HL-60 (cell line): Measurements from ENCODE around the gene MGST1.

Source experiments
- DNase-seq, 2 experiments: peaks; one replicate each; pipeline ENCODE4 v3.0.0-alpha.2; 2010 to 2020; ENCODE audit warnings: low read depth in 1 of 2, low spot score in 1 of 2
- H3K27ac ChIP-seq: fragments of 250-450 bp; sonication (Bioruptor Pico); replicated peaks from 2 replicates; pipeline ENCODE4 v1.5.1; 2020; ENCODE audit warnings: mild to moderate bottlenecking, moderate library complexity
- H3K27me3 ChIP-seq: fragments of 250-450 bp; sonication (Bioruptor Pico); 2 replicates; pipeline ENCODE4 v1.5.1; 2021; ENCODE audit warnings: mild to moderate bottlenecking, moderate library complexity; ENCODE audit not compliant: insufficient read depth, poor library complexity, severe bottlenecking
- H3K4me3 ChIP-seq: replicated peaks from 2 replicates; pipeline ENCODE4 v1.5.1; 2011; ENCODE audit warnings: mild to moderate bottlenecking, control low read depth, low read length; ENCODE audit not compliant: insufficient read depth
- GABPA ChIP-seq: IDR thresholded peaks from 2 replicates; pipeline ENCODE4 v1.6.1; 2012; ENCODE audit warnings: low read depth
- POLR2AphosphoS5 ChIP-seq: IDR thresholded peaks from 2 replicates; pipeline ENCODE4 v1.6.1; 2012; ENCODE audit warnings: low read depth
- SPI1 ChIP-seq: IDR thresholded peaks from 2 replicates; pipeline ENCODE4 v1.6.1; 2012; ENCODE audit warnings: low read depth, mild to moderate bottlenecking, borderline replicate concordance
- TF ChIP-seq, protein P1 (sequence below): IDR thresholded peaks from 2 replicates; pipeline ENCODE4 v1.6.1; 2012; ENCODE audit warnings: low read depth; ENCODE audit not compliant: insufficient replicate concordance
- TF ChIP-seq, protein P2 (sequence below): IDR thresholded peaks from one replicate; pipeline ENCODE4 v1.5.1; 2011; ENCODE audit warnings: low read length, control low read depth, inconsistent platforms; ENCODE audit not compliant: insufficient read depth

Gene MGST1

GRCh38 chr12:16330560-16330959 is 16.9 kb upstream of the MGST1 start:
- H3K27ac ChIP-seq: no peak overlapping the region
- H3K27me3 ChIP-seq: no peaks in the 10 kb centered on the region
- H3K4me3 ChIP-seq: no peak overlapping the region
- no peak for DNase-seq
- TF ChIP-seq SPI1 (no peak), GABPA (no peak), POLR2AphosphoS5 (no peak)
- TF ChIP-seq, protein P1, sequence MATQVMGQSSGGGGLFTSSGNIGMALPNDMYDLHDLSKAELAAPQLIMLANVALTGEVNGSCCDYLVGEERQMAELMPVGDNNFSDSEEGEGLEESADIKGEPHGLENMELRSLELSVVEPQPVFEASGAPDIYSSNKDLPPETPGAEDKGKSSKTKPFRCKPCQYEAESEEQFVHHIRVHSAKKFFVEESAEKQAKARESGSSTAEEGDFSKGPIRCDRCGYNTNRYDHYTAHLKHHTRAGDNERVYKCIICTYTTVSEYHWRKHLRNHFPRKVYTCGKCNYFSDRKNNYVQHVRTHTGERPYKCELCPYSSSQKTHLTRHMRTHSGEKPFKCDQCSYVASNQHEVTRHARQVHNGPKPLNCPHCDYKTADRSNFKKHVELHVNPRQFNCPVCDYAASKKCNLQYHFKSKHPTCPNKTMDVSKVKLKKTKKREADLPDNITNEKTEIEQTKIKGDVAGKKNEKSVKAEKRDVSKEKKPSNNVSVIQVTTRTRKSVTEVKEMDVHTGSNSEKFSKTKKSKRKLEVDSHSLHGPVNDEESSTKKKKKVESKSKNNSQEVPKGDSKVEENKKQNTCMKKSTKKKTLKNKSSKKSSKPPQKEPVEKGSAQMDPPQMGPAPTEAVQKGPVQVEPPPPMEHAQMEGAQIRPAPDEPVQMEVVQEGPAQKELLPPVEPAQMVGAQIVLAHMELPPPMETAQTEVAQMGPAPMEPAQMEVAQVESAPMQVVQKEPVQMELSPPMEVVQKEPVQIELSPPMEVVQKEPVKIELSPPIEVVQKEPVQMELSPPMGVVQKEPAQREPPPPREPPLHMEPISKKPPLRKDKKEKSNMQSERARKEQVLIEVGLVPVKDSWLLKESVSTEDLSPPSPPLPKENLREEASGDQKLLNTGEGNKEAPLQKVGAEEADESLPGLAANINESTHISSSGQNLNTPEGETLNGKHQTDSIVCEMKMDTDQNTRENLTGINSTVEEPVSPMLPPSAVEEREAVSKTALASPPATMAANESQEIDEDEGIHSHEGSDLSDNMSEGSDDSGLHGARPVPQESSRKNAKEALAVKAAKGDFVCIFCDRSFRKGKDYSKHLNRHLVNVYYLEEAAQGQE: no peak
- TF ChIP-seq, protein P2, sequence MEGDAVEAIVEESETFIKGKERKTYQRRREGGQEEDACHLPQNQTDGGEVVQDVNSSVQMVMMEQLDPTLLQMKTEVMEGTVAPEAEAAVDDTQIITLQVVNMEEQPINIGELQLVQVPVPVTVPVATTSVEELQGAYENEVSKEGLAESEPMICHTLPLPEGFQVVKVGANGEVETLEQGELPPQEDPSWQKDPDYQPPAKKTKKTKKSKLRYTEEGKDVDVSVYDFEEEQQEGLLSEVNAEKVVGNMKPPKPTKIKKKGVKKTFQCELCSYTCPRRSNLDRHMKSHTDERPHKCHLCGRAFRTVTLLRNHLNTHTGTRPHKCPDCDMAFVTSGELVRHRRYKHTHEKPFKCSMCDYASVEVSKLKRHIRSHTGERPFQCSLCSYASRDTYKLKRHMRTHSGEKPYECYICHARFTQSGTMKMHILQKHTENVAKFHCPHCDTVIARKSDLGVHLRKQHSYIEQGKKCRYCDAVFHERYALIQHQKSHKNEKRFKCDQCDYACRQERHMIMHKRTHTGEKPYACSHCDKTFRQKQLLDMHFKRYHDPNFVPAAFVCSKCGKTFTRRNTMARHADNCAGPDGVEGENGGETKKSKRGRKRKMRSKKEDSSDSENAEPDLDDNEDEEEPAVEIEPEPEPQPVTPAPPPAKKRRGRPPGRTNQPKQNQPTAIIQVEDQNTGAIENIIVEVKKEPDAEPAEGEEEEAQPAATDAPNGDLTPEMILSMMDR: no peak

- Histone ChIP-seq H3K27ac (no peak overlapping the region), H3K4me3 (no peak overlapping the region), H3K27me3 (no peaks in the 10 kb centered on the region)
- no peak for DNase-seq
- no peak for TF ChIP-seq GABPA
- no peak for TF ChIP-seq POLR2AphosphoS5
- TF ChIP-seq SPI1: no peak
- TF ChIP-seq, protein P1: no peak
- TF ChIP-seq, protein P2: no peak
Observed at GRCh38 chr12:16331998-16332397, 15.4 kb upstream of the MGST1 start.

DNA sequence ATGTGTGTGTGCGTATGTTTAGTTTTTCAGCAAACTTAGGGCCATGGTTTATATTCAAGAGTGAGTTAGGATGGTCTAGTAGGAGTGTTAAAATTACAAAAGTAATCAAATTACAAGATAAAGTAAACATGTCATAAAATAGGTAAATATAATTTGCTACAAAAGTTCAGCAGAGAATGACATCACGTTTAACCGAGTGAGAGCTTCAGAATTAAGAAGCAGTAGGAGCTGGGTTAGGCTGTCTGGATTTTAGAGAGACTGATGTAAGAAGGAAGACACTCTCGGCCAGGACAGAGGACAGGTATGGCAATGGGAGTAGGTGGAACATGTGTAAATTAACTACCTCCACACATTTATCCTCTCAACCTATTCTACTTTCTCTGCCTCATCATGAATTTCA is 11.6 kb upstream of the MGST1 start:
- TF ChIP-seq, protein P1: no peak
- TF ChIP-seq SPI1 (no peak), GABPA (no peak), POLR2AphosphoS5 (no peak)
- TF ChIP-seq, protein P2: no peak
- H3K27me3 ChIP-seq: no peaks in the 10 kb centered on the region
- H3K4me3 ChIP-seq: no peak overlapping the region
- no peak overlapping the region for H3K27ac ChIP-seq
- DNase-seq: no peak
